CD14-positive monocyte (primary cell): Measurements from ENCODE around the gene APCDD1. TPM values are rescaled to one million over a fixed set of nuclear protein-coding genes. Genes with fewer than 3 reads are reported as not detected.
A peak's percentile ranks its signal among the peaks of the same experiment; 100 is the strongest.

Source experiments
- DNase-seq, 3 donors: peaks; one replicate each; pipeline ENCODE4 v3.0.0-alpha.2; 2011 to 2022
- H2AFZ ChIP-seq: 2 replicates; pipeline ENCODE4 v1.6.0; 2012; ENCODE audit warnings: mild to moderate bottlenecking, low read depth, low read length, inconsistent platforms; ENCODE audit not compliant: insufficient read depth, poor library complexity, severe bottlenecking
- H3K27ac ChIP-seq, 2 donors: 1 replicate in 1 of 2; 2 replicates in 1 of 2; pipeline ENCODE4 v1.5.1; 2012 to 2013; ENCODE audit warnings: low read length in 2 of 2, control low read depth in 1 of 2, inconsistent platforms in 1 of 2, low read depth in 1 of 2, mild to moderate bottlenecking in 1 of 2
- H3K27me3 ChIP-seq, 2 donors: one replicate each; pipeline versions ENCODE4 v1.6.0 to v1.6.1; 2011 to 2013; ENCODE audit warnings: low read length in 2 of 2; ENCODE audit not compliant: control insufficient read depth in 2 of 2, insufficient read depth in 2 of 2
- H3K36me3 ChIP-seq, 2 donors: replicated peaks in 1 of 2; 1 replicate in 1 of 2; 2 replicates in 1 of 2; pipeline versions ENCODE4 v1.5.1 to v1.6.1; 2012 to 2013; ENCODE audit warnings: low read length in 2 of 2, control low read depth in 1 of 2, inconsistent platforms in 1 of 2, mild to moderate bottlenecking in 1 of 2; ENCODE audit not compliant: insufficient read depth in 2 of 2, control insufficient read depth in 1 of 2
- H3K4me1 ChIP-seq, 2 donors: 1 replicate in 1 of 2; 2 replicates in 1 of 2; pipeline versions ENCODE4 v1.5.1 to v1.6.1; 2012 to 2013; ENCODE audit warnings: low read length in 2 of 2, control low read depth in 1 of 2, inconsistent platforms in 1 of 2, mild to moderate bottlenecking in 1 of 2, moderate library complexity in 1 of 2; ENCODE audit not compliant: insufficient read depth in 2 of 2, control insufficient read depth in 1 of 2
- H3K4me2 ChIP-seq: replicated peaks from 2 replicates; pipeline ENCODE3; 2012; ENCODE audit warnings: low read length, moderate library complexity, mild to moderate bottlenecking; ENCODE audit not compliant: poor library complexity, severe bottlenecking; ENCODE audit errors: extremely low read depth
- H3K4me3 ChIP-seq, 3 experiments: fragments of 200-600 bp in 1 of 3; sonication (generic) in 1 of 3; replicated peaks in 1 of 3; 1 replicate in 2 of 3; 2 replicates in 1 of 3; pipeline ENCODE4 v1.5.1; 2011 to 2013; ENCODE audit warnings: low read length in 3 of 3, mild to moderate bottlenecking in 3 of 3, control low read depth in 2 of 3, low read depth in 2 of 3, inconsistent platforms in 1 of 3, moderate library complexity in 1 of 3
- H3K79me2 ChIP-seq: 2 replicates; pipeline ENCODE4 v1.6.0; 2012; ENCODE audit warnings: mild to moderate bottlenecking, control low read depth, inconsistent platforms, low read length, moderate library complexity; ENCODE audit not compliant: insufficient read depth
- H3K9ac ChIP-seq: 2 replicates; pipeline ENCODE4 v1.6.0; 2017; ENCODE audit warnings: low read length, mild to moderate bottlenecking; ENCODE audit not compliant: insufficient read depth, poor library complexity, severe bottlenecking
- H3K9me3 ChIP-seq, 2 donors: replicated peaks in 1 of 2; 1 replicate in 1 of 2; 2 replicates in 1 of 2; pipeline versions ENCODE4 v1.5.1 to v1.6.1; 2012 to 2013; ENCODE audit warnings: low read length in 2 of 2, control low read depth in 1 of 2; ENCODE audit not compliant: control insufficient read depth in 1 of 2, insufficient read depth in 1 of 2
- H4K20me1 ChIP-seq: 2 replicates; pipeline ENCODE4 v1.6.0; 2012; ENCODE audit warnings: mild to moderate bottlenecking, low read length, control low read depth, moderate library complexity; ENCODE audit not compliant: insufficient read depth
- H3K27ac Mint-ChIP-seq, 7 donors: one replicate each; pipeline ENCODE4 v1.8.0; 2020; ENCODE audit warnings: mild to moderate bottlenecking in 7 of 7, mixed read lengths in 7 of 7, moderate library complexity in 6 of 7, inconsistent platforms in 2 of 7
- H3K27me3 Mint-ChIP-seq, 3 donors: one replicate each; pipeline ENCODE4 v1.8.0; 2021 to 2022; ENCODE audit warnings: low read depth in 3 of 3, mild to moderate bottlenecking in 3 of 3, mixed read lengths in 3 of 3, moderate library complexity in 3 of 3, inconsistent platforms in 1 of 3
- H3K36me3 Mint-ChIP-seq, 2 donors: one replicate each; pipeline ENCODE4 v1.8.0; 2020; ENCODE audit warnings: mixed read lengths in 2 of 2, inconsistent platforms in 1 of 2, mild to moderate bottlenecking in 1 of 2
- H3K4me1 Mint-ChIP-seq: one replicate; pipeline ENCODE4 v1.8.0; 2020; ENCODE audit warnings: mild to moderate bottlenecking, mixed read lengths
- H3K4me3 Mint-ChIP-seq, 2 donors: one replicate each; pipeline ENCODE4 v1.8.0; 2020; ENCODE audit warnings: mild to moderate bottlenecking in 2 of 2, mixed read lengths in 2 of 2, moderate library complexity in 1 of 2
- H3K9me3 Mint-ChIP-seq, 7 donors: one replicate each; pipeline ENCODE4 v1.8.0; 2020 to 2022; ENCODE audit warnings: mixed read lengths in 7 of 7, mild to moderate bottlenecking in 6 of 7, moderate library complexity in 6 of 7, inconsistent platforms in 2 of 7
- CTCF ChIP-seq: fragments of 200-600 bp; IDR thresholded peaks from one replicate; pipeline ENCODE4 v1.8.0; 2022; ENCODE audit warnings: antibody characterized with exemption, mild to moderate bottlenecking
- WGBS: methylation state at CpG from one replicate; pipeline ENCODE4 v1.1.5; 2013; ENCODE audit warnings: missing lambda C conversion rate; ENCODE audit not compliant: insufficient coverage; 5-methylcytosine and 5-hydroxymethylcytosine counted together
- intact Hi-C, 2 donors: fragments of 100-400 bp; cut with micrococcal nuclease; formaldehyde crosslinking; loops; one replicate each; pipeline versions ENCODE4 v1.15.0 to v1.15.1; 2023
- polyA plus RNA-seq, 3 donors: library from polyadenylated mRNA; depleted of rRNA in 1 of 3; unstranded in 2 of 3; stranded (reverse) in 1 of 3; fragments of 300-500 nt in 2 of 3; fragments of >200 nt in 1 of 3; fragmentation: Illumina TruSeq in 2 of 3; gene quantifications; 1 replicate in 2 of 3; 2 replicates in 1 of 3; pipeline ENCODE4 v1.2.3, GENCODE V29; 2012 to 2021

Gene APCDD1
- polyA plus RNA-seq, 3 donors = 1.2 to 4.8 (median 1.6) TPM

GRCh38 chr18:10508591-10508990, 54.2 kb downstream of the APCDD1 start:
- no peak overlapping the region for H3K4me3 Mint-ChIP-seq
- H3K36me3 ChIP-seq = no peaks in the 10 kb centered on the region
- intact Hi-C loops = no loop called here
- peaks cover 1 to 2% (median 1%) of the 10 kb centered on the region in 3 donors for H3K27me3 Mint-ChIP-seq
- peaks cover 0 to 8% of the 10 kb centered on the region in 2 donors for H3K36me3 Mint-ChIP-seq
- peak in 1 of 3 donors; percentile 23 for DNase-seq
- H3K9me3 Mint-ChIP-seq = peaks cover 19 to 39% (median 33%) of the 10 kb centered on the region in 7 donors
- peaks cover 21% of the 10 kb centered on the region for H3K4me1 Mint-ChIP-seq
- H3K79me2 ChIP-seq = no peaks in the 10 kb centered on the region
- H3K27me3 ChIP-seq = no peaks in the 10 kb centered on the region
- H3K27ac Mint-ChIP-seq = peak overlapping the region; percentile 40 to 84 (median 76)
- H3K9me3 ChIP-seq = peaks cover 23 to 26% of the 10 kb centered on the region in 2 donors
- H3K27ac ChIP-seq = peak overlapping the region; percentile 39 to 58
- no peak overlapping the region for H3K4me2 ChIP-seq
- no peak overlapping the region for H3K9ac ChIP-seq
- TF ChIP-seq CTCF = no peak
- no peak overlapping the region for H3K4me3 ChIP-seq
- H3K4me1 ChIP-seq = peaks cover 13 to 14% of the 10 kb centered on the region in 2 donors
- no peaks in the 10 kb centered on the region for H4K20me1 ChIP-seq
- H2AFZ ChIP-seq = no peak overlapping the region

GRCh38 chr18:10511236-10511635, 56.8 kb downstream of the APCDD1 start:
- H3K27ac Mint-ChIP-seq = no peak overlapping the region
- no peak for TF ChIP-seq CTCF
- peaks cover 1 to 4% (median 2%) of the 10 kb centered on the region in 3 donors for H3K27me3 Mint-ChIP-seq
- no peaks in the 10 kb centered on the region for H3K27me3 ChIP-seq
- peaks cover 15 to 17% of the 10 kb centered on the region in 2 donors for H3K9me3 ChIP-seq
- intact Hi-C loops = loop anchor here in 1 of 2 donors (10.0 kb wide), 1 partner anchor 106 kb away; no protein-coding TSS in a partner anchor
- no peak overlapping the region for H3K9ac ChIP-seq
- H3K36me3 ChIP-seq = no peaks in the 10 kb centered on the region
- no peak overlapping the region for H2AFZ ChIP-seq
- peaks cover 46% of the 10 kb centered on the region for H3K4me1 Mint-ChIP-seq
- WGBS = no CpG with 5 or more reads among the region's 2 CpGs
- DNase-seq = no peak
- no peak overlapping the region for H3K4me3 ChIP-seq
- no peaks in the 10 kb centered on the region for H4K20me1 ChIP-seq
- no peak overlapping the region for H3K4me2 ChIP-seq
- H3K36me3 Mint-ChIP-seq = peaks cover under 1 to 6% of the 10 kb centered on the region in 2 donors
- no peak overlapping the region for H3K4me3 Mint-ChIP-seq
- no peak overlapping the region for H3K27ac ChIP-seq
- no peaks in the 10 kb centered on the region for H3K79me2 ChIP-seq
- peaks cover 12 to 23% (median 21%) of the 10 kb centered on the region in 7 donors for H3K9me3 Mint-ChIP-seq
- H3K4me1 ChIP-seq = peaks cover 37% of the 10 kb centered on the region in 2 donors
